GM21786 (cell line): Measurements from ENCODE around the gene SPRN.
"Not testable (repeated sequence)": the region's sequence is repeated elsewhere in the genome, so short reads cannot be mapped to it uniquely, and the experiment has no call there.

Experiments used
- ATAC-seq: cut with Tn5 transposase; IDR thresholded peaks from one replicate; pipeline ENCODE4 v1.9.1; 2021; ENCODE audit not compliant: unreplicated experiment

The SPRN gene

DNA sequence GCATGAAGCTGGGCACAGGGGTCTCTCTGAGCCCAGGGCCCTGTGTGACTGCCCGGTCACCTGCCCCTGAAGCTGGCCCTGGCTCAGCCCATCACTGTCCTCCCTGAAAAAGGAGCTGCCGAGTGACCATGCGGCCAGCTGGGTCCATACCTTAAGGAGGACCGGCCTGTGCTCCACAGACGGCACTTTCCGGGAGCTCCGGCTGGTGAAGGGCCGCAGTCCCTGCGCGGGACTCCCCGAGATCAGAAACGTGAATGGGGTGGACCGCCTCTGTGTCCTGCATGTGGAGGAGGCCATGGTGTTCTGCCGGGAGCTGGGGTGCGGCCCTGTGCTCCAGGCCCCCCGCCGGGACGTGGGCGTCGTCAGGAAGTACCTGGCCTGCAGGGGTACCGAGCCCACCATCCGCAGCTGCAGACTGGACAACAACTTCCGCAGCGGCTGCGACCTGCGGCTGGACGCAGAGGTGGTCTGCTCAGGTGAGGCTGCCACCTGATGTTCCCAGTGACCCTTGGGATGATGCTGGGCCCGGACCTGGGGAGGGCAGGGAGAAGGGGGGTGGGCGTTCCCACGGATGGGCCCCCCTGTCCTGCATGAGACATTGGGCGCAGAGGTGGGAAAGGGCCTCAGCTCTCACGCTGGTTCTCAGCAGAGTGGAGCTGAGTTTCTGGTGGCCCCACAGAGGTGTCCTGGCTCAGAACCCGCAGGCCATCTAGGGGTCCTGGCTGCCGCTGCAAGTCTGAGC is 32.8 kb upstream of the SPRN start:
- no peak for ATAC-seq

DNA sequence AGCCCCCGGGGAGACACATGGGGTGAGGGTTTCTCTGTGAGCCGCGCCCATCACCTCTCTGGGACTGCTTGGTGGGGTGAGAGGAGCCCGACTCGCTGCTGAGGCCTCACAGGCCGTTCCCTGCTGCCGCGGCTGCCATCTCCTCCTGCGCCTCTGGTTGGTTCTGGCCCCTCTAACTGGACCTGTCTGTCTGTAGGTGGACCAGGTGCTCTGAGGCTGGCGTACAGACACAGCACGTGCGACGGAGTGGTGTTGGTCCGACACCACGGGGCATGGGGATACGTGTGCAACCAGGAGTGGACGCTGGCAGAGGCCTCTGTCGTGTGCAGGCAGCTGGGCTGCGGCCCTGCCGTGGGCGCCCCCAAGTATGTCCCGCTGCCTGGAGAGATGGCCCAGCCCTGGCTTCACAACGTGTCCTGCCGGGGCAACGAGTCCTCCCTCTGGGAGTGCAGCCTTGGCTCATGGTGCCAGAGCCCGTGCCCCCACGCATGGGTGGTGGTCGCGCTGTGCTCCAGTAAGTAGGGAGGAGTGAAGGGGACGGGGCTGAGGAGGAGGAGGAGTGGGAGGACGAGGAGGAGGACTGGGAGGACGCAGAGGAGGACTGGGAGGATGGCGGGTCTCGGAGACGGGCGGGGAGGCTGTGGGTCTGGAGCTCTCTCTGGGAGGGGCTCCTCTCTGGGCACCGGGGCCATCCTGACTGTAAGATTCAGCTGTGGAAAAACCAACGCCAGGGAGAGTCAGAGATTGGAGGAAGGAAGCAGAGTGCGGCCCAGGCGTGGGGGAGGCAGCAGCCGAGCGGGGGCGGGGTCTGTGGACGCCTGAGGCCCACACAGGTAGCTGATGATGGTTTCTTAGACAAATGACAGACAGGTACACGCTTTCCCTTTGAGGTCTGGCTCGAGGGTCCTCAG is 31.9 kb upstream of the SPRN start:
- no peak for ATAC-seq

DNA sequence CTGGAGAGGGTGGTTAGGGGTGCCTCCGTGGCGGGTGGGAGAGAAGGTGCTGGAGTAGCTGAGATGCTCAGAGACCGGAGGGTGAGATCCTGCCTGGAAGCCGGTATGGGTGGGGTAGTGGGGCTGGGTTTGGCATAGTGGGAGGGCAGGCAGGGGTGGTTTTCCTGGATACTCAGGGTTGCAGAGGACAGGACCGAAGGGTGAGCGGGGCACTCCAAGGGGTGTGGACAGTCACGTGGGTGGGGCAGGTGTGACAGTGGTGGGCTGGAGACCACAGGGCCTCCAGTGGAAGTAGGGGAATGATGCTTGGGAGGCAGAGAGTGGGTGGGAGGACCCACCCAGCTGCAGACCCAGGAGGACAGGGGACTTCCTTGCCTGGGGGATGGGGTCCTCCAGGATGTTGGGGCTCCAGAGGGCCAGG is 31.2 kb upstream of the SPRN start:
- ATAC-seq: no peak

DNA sequence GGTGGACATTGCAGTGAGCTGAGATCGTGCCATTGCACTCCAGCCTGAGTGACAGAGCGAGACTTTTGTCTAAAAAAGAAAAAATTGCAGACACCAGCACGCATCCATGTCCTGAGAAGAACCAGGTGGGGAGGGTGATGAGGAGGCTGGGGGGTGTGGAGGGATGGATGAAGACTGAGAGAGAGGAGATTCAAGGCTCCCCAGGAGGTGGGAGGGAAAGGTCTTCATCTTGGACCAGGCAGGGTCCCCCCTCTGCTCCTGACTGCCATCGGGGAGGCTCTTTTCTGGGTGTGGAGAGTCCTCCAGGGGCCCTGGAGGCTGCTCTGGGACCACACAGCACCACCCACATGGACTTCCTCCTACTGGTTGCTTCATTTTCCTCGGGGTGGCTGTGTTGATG is 30.8 kb upstream of the SPRN start:
- ATAC-seq: no peak

DNA sequence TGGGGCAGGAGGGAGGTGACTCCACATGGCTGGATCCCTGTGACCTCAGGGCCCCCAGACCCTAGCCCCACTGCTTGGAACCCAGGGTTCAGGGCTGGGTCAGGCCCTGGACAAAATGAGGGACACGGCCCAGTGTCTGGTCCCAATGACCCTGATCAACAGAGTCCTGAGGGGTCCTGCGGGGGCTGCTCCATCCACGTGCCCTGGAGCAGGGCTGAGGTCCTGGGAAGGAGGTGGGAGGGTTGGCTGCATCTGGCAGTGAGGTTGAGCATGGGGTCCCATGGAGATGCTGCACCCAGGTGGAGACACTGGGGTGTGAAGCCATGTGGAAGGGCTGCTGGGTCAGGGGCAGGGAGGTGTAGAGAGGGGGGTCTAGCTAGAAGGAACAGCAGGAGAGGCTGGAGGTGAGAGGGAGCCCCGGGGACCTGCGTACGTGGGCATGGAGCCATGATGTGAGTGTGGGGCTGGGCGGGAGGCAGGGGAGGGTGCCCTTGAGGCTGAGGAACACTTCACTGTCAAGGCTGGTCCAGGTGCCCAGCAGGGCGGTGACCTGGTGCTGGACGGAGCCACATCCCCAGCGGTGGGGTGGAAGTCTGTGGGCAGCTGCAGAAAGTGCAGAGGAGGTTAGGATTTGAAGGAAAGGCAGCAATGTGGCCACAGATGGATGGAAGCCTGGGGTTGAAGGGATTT is 29.9 kb upstream of the SPRN start:
- no peak for ATAC-seq

DNA sequence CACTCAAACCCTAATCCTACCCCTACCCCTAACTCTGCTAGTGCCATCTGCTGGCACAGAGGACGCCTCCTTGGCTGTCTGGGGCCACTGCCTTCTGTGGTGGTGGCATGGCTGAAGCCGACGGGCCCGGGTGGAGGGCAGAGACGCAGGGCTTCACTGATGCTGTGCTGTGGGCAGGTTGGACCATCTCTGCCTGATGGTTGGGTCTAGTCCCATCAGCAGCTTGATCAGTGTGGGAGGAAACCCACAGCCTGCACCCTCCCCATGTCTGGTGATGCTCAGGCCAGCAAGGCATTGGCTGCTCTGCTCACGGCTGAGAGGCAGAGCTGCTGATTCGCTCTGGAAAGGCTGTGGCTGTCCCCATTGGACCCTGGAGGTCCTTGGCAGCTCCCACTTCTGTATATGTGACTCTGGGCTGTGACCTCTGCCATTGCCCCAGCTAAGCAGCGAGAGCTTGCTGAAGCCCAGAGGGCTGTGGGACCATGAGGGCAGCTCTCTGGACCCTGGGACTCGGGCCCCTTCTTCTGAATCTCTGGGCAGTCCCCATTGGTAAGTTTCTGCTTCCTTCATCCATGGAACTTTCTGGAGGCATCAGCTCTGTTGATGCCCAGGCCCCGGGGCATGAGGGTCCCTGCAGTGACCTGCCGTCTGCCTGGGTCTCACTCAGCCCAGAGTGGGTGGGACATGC is 29.2 kb upstream of the SPRN start, which contains the start of gene SCART1:
Gene SCART1 (plus strand): TSS at position 430 of the 688 bp plus-strand sequence. CDS start 53 bp downstream, at position 483.
- ATAC-seq: no peak

DNA sequence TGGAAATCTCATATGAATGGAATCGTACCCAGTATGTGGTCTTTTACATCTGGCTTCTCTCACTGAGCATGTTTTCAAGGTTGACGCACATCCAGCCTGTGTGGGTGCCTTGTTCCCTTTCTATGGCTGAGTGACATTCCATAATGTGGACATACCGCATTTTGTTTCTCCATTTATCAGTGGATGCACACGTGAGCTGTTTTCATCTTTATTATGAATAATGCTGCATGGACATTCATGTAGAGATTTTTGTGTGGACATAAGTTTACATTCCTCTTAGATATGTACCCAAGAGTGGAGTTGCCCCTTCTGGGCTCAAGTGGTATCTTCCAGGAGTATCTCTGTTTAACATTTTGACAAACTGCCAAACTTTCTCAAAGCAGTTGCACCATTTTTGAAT is 28.0 kb upstream of the SPRN start:
- ATAC-seq: no peak

DNA sequence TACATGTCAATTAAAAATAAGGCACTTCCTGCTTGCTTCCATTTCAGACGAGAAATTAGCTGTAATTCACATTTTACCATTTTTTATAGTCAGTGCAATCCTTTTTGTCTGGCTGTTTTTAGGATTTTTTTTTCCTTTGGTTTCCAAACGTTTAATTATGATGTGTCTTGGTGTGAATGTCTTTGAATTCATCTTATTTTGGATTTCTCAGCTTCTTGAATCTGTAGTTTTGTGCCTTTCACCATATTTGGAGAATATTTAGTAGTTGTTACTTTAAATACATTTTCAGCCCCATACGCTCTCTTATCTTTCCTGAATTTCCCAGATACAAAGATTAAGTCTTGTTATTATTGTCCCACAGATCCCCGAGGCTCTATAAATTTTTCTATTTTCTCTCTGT is 26.9 kb upstream of the SPRN start:
- ATAC-seq: no peak

DNA sequence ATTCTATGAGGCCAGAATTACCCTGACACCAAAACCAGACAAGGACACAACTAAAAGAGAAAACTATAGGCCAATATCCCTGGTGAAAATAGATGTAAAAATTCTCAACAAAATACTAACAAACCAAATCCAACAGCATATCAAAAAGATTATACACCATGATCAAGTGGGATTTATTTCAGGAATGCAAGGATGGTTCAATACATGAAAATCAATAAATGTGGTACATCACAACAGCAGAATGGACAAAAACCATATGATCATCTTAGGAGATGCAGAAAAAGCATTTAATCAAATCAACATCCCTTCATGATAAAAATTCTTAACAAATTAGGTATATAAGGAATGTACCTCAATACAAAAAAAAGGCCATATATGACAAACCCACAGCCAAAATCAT is 23.7 kb upstream of the SPRN start:
- ATAC-seq: no peak

DNA sequence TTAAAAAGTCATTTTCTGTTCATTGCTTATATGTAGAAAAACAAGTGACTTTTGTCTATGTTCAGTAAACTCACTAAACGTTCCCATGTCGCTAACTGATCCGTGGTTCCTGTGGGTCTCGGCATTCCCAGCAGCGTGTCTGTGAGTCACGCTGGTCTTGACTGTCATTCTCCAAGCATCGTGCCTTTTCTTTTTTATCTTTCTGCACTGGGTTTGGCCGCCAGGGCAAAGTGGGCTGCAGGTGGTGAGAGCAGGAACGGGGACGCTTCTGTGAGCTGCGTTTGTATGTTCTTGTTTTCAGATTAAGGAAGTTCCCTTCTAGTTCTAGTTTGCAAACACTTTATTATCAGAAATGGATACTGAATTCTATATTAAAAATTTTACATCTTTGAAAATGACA is 22.6 kb upstream of the SPRN start:
- ATAC-seq: no peak

DNA sequence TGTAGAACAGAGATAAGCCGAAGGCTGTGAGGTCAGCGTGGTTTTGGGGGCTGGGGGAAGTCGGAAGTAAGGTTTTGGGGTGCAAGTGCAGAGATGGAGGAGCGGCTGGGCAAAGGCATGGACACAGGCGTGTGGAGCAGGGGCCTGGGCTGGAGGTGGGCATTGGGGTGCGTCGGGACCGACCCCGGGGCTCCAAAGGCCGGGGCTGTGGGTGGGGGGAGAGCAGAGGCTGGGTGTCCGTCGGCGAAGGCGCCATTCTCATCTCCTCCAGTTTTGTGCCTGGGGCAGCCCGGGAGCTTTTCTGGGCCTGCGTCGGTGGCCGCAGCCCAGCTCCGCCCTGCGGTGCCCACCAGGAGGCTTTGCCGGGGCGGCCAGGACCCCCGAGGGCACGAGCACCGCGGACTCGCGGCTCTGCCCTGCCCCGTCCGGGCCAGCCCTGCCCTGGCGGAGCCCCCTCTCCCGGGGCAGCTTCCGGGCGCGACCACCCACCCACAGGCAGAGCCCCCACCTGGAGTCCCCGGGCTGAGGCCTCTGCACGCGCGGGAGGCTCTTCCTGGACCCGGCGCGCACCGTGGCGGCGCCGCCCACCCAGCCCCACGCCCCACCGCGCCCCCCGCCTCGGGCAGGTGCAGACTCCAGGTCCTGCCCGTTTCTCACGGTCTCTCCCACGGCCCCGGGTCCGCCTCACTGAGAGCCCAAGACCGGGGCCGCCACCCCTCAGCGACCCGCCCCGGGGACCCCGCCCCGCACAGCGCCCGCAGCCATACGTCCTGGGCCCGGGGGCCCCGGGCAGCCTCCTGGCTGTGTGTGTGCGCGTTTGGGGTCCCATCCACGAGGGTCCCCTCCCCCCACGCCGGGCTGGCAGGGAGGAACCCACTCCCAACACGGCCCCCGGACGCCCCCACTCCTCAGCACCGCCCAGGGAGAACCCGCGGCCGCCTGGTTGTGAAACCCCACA is 21.6 kb upstream of the SPRN start:
- no peak for ATAC-seq

DNA sequence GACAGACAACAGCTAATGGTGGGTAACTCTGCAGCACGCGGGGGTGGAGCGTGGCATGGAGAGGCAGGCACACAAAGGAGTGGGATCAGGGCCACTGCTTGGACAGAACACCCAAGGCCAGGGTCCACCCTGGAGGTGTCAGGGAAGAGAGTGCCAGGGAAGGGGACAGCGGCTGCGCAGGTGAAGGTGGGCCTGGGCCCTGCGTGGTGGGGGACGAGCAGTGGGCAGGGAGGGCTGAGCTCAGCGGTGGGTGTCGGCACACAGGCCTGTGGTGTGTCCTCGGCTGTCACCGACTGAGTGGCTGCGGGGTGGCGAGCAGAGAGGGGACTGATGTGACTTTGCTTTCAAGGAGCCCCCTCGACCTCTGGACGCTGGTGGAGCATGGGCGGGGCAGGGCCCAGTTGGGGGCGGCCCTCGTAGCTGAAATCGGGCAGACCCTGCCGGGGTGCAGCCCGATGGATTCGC is 20.9 kb upstream of the SPRN start:
- ATAC-seq: no peak

DNA sequence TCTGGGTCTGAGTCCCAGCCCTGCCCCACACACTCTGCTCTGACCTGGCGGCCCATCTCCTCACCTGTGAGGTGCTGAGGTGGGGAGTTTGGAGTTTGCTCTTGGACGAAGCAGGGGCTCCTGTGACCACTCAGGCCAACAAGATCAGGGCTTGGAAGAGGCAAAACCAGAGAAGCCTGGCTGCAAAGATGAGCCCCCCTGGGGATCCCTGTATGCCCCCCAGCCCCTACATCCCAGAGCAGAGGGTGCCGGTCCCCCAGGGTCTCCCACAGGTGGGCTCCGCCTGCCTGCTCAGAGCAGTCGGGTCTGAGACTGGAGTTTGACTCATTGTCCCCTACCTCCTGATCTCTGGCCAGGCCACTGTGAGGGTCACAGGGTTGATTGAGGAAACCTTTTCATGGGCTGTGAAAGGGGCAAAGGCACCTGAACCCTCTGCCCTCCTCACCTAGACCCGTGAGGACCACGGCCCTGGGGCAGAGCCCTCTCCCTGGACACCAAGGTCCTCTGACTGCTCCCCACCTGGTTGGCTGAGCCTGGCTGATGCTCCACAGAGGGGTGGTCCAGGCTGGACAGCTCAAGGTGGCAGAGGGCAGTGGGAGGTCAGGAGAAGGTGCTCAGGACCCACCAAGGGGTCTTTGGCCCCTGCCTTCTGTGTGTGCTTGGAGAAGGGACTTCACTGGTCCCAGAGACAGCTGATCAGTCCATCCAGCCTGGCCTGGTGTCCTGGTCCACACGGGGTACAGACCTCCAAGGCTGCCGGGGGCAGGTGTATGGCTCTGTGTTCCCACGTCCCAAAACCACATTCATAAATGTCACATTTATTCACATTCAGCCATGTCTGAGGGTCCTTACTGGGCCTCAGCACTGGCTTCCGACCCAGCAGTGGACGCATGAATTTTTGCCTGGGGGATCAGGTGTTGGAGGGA is 20.2 kb upstream of the SPRN start:
- ATAC-seq: no peak

DNA sequence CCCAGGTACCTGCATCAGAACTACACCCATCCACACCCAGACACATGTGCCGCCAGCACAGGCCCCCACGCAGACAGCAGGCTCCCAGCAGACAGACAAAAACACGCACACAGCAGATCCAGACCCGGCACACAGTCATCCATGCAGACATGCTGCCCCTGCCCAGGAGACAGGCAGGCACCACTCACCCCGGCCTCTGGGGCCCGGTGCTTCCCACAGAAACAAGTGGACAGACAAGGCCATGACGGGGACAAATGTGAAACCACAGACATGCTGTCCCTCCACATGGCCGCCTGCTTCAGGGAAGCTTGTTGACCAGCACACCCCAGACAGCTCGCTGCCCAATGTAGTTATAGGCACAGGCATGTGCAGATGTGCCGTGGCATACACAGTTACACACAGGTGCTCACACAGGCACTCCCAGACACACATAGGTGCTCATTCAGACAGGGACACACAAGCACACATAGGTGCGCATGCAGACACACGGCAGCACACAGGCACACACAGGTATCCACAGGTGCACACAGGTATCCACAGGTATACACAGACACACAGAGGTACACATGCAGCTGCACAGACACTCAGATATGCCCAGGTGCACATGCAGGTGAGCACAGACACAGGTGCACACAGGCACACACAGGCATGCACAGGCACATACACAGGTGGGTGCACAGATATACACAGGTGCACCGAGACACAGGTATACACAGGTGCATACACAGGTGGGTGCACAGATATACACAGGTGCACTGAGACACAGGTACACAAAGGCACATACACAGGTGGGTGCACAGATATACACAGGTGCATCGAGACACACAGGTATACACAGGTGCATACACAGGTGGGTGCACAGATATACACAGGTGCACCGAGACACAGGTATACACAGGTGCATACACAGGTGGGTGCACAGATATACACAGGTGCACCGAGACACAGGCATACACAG is 18.8 kb upstream of the SPRN start:
- ATAC-seq: no peak

DNA sequence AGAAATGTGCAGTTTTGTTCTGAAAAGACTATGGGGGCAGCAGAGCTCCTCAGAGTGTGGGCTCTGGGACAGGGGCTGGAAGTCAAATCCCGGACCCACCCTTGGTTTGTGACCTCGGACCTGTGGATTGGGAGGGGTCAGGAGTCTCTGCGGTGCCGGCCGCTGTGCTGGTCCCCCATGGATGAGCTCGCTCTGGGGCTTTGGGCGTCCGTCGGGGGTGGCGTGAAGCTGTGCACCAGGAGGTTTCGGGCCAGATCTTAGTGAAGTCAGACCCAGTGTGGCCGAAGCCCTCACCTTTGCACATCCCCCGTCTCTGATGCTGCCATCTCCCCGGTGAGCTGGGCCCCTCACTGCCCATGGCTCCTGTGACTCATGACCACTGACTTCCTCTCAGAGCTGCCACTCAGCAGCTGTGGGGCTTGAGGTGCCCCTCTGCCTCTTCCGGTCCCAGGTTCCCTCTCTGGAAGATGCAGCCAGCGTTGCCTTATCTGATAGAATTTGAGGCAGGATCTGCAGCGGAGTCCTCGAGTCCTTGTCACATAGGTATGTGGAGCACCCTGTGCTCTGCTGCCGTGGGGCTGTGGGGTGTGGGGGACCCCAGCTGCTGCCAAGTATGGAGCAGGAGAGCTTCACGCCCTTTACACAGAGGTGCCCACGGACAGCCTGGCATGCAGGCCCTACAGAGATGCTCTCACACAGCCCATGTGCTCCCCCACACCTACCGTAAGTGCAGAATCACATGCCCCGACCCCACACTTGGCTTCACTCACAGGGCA is 18.0 kb upstream of the SPRN start:
- no peak for ATAC-seq

DNA sequence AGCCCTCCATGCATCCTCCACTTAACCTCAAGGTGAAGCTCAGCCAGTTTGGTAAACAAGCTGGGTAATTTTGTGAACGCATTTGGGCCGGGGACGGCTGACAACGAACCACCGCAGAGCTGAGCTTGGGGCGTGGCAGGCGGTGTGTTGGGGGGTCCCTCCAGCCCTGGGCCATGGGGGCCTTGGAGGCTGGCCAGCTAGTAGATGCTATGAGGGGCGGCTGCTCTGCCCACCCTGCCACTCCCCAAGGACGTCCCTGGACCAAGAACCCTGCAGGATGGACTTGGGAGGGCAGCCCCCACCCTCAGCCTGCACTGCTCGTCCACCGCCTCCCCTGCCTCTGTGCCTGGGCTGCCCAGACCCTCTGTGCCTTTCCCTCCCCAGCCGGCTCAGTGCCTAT is 17.4 kb upstream of the SPRN start:
- ATAC-seq: no peak

DNA sequence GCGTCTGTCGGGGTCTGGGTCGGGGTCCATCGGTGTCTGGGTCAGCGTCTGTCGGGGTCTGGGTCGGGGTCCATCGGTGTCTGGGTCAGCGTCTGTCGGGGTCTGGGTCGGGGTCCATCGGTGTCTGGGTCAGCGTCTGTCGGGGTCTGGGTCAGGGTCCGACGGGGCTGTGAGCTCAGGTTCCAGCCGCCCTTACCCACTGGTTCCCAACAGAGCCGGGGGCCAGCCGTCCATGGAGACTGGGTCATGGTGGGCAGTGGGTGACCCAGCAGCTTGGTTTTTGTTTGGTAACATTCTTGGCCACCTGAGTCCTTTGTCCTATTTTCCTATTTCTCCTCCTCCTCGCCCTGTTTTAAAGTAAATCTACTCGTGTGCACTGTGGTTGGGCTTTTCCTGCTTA is 16.9 kb upstream of the SPRN start:
- ATAC-seq: not testable (repeated sequence)
